Transverse colon (tissue), 4 donors: Measurements from ENCODE around the gene SPAG8. TPM values are rescaled to one million over a fixed set of nuclear protein-coding genes. Genes with fewer than 3 reads are reported as not detected.

Experiments used
- DNase-seq: peaks from one replicate; pipeline ENCODE4 v3.0.0-alpha.2; 2019
- H3K27ac ChIP-seq, 4 donors: fragments of 200-600 bp; sonication (generic); 2 replicates each; pipeline ENCODE4 v1.5.1; 2016 to 2018; ENCODE audit warnings: inconsistent platforms in 4 of 4
- H3K27me3 ChIP-seq: fragments of 200-600 bp; sonication (generic); 2 replicates; pipeline ENCODE4 v1.5.1; 2017; ENCODE audit warnings: inconsistent platforms
- H3K36me3 ChIP-seq, 4 donors: fragments of 200-600 bp; sonication (generic); 2 replicates each; pipeline ENCODE4 v1.5.1; 2017 to 2019; ENCODE audit warnings: inconsistent platforms in 4 of 4
- H3K4me1 ChIP-seq, 4 donors: fragments of 200-600 bp; sonication (generic); 2 replicates each; pipeline ENCODE4 v1.5.1; 2017 to 2020; ENCODE audit warnings: inconsistent platforms in 4 of 4
- H3K4me3 ChIP-seq, 4 donors: fragments of 200-600 bp; sonication (generic); 1 replicate in 1 of 4; 2 replicates in 3 of 4; pipeline versions ENCODE4 v1.5.1 to v1.6.1; 2017 to 2019; ENCODE audit warnings: inconsistent platforms in 4 of 4
- H3K9me3 ChIP-seq, 2 donors: fragments of 200-600 bp; sonication (generic); 2 replicates each; pipeline ENCODE4 v1.5.1; 2017 to 2019; ENCODE audit warnings: inconsistent platforms in 2 of 2
- EP300 ChIP-seq: sonication (generic); formaldehyde crosslinking; IDR thresholded peaks from one replicate; pipeline ENCODE4 v1.6.1; 2017; ENCODE audit warnings: antibody characterized with exemption, low read depth
- POLR2A ChIP-seq: fragments of 450-650 bp; IDR thresholded peaks from one replicate; pipeline ENCODE4 v1.6.1; 2016; ENCODE audit warnings: antibody characterized with exemption, mild to moderate bottlenecking, moderate library complexity
- POLR2AphosphoS5 ChIP-seq, 3 donors: sonication (generic); formaldehyde crosslinking; IDR thresholded peaks; one replicate each; pipeline ENCODE4 v1.6.1; 2016; ENCODE audit warnings: antibody characterized with exemption in 3 of 3
- WGBS, 2 donors: methylation state at CpG; one replicate each; pipeline ENCODE4 v1.1.5; 2018; ENCODE audit warnings: low coverage in 1 of 2; 5-methylcytosine and 5-hydroxymethylcytosine counted together
- in situ Hi-C, 4 donors: fragments of 200-750 bp; cut with MboI; loops; one replicate each; pipeline versions ENCODE4 v1.15.0 to v1.15.1; 2017; ENCODE audit warnings: low sequenced_read_pairs in 3 of 4, low pct_ligation_motif_present in 1 of 4, low pct_unique_long_range_greater_than_20kb in 1 of 4
- intact Hi-C: fragments of 100-400 bp; cut with DNase I; formaldehyde crosslinking; loops from one replicate; pipeline ENCODE4 v1.15.1; 2023; ENCODE audit warnings: low total_unique reads
- total RNA-seq, 4 donors: library from RNA; depleted of rRNA; stranded (reverse); fragments of >200 nt; gene quantifications; one replicate each; pipeline ENCODE4 v1.1.0, GENCODE V29; 2016
- TF ChIP-seq, protein P1 (sequence below), 5 experiments: fragments of 200-600 bp in 3 of 5; fragments of 450-650 bp in 2 of 5; sonication (generic) in 3 of 5; IDR thresholded peaks; 1 replicate in 2 of 5; 2 replicates in 3 of 5; pipeline ENCODE4 v1.5.1; 2016 to 2017; ENCODE audit warnings: antibody characterized with exemption in 5 of 5, inconsistent platforms in 3 of 5, mild to moderate bottlenecking in 2 of 5, moderate library complexity in 1 of 5

Gene SPAG8
- total RNA-seq, 4 donors from 2014 or later = 0.41 to 3.0 (median 1.9) TPM; not detected in 1

GRCh38 chr9:35858458-35858857, 46.4 kb upstream of the SPAG8 start:
- 60 to 73% methylated on average over 3 to 5 of the region's 5 CpGs for WGBS, 2 donors
- in situ Hi-C loops (no loop called here), intact Hi-C loops (no loop called here)
- H3K27ac ChIP-seq = no peak overlapping the region
- peaks cover 22% of the 10 kb centered on the region for H3K27me3 ChIP-seq
- H3K4me1 ChIP-seq = no peaks in the 10 kb centered on the region
- no peak for TF ChIP-seq POLR2AphosphoS5 (IDR thresholded peaks at IDR 0.05)
- no peak for TF ChIP-seq POLR2A
- TF ChIP-seq, protein P1, sequence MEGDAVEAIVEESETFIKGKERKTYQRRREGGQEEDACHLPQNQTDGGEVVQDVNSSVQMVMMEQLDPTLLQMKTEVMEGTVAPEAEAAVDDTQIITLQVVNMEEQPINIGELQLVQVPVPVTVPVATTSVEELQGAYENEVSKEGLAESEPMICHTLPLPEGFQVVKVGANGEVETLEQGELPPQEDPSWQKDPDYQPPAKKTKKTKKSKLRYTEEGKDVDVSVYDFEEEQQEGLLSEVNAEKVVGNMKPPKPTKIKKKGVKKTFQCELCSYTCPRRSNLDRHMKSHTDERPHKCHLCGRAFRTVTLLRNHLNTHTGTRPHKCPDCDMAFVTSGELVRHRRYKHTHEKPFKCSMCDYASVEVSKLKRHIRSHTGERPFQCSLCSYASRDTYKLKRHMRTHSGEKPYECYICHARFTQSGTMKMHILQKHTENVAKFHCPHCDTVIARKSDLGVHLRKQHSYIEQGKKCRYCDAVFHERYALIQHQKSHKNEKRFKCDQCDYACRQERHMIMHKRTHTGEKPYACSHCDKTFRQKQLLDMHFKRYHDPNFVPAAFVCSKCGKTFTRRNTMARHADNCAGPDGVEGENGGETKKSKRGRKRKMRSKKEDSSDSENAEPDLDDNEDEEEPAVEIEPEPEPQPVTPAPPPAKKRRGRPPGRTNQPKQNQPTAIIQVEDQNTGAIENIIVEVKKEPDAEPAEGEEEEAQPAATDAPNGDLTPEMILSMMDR (IDR thresholded peaks at IDR 0.05) = no peak
- no peak for TF ChIP-seq EP300
- no peaks in the 10 kb centered on the region for H3K9me3 ChIP-seq
- H3K36me3 ChIP-seq = no peaks in the 10 kb centered on the region
- no peak for DNase-seq
- no peak overlapping the region for H3K4me3 ChIP-seq

GRCh38 chr9:35856882-35857281, 44.8 kb upstream of the SPAG8 start:
- no peak for DNase-seq
- H3K9me3 ChIP-seq = no peaks in the 10 kb centered on the region
- no peak overlapping the region for H3K4me3 ChIP-seq
- in situ Hi-C loops (no loop called here), intact Hi-C loops (no loop called here)
- no peak overlapping the region for H3K27ac ChIP-seq
- peaks cover 11% of the 10 kb centered on the region for H3K27me3 ChIP-seq
- WGBS, 2 donors = 83% methylated on average over 5 of the region's 5 CpGs; no CpG with 5 or more reads in 1 of the 2 donors
- TF ChIP-seq EP300 (no peak), POLR2AphosphoS5 (IDR thresholded peaks at IDR 0.05) (no peak), POLR2A (no peak)
- TF ChIP-seq, protein P1 (IDR thresholded peaks at IDR 0.05) = no peak
- no peaks in the 10 kb centered on the region for H3K36me3 ChIP-seq
- H3K4me1 ChIP-seq = no peaks in the 10 kb centered on the region

- Histone ChIP-seq H3K9me3 (no peaks in the 10 kb centered on the region), H3K27ac (no peak overlapping the region), H3K4me3 (no peak overlapping the region), H3K4me1 (no peaks in the 10 kb centered on the region), H3K27me3 (peaks cover 6% of the 10 kb centered on the region), H3K36me3 (no peaks in the 10 kb centered on the region)
- 75 to 84% methylated on average over 3 of the region's 3 CpGs for WGBS, 2 donors
- intact Hi-C loops = no loop called here
- TF ChIP-seq POLR2A (no peak), POLR2AphosphoS5 (IDR thresholded peaks at IDR 0.05) (no peak), EP300 (no peak)
- TF ChIP-seq, protein P1 (IDR thresholded peaks at IDR 0.05) = no peak
- in situ Hi-C loops = no loop called here
- DNase-seq = no peak
Measured at GRCh38 chr9:35856206-35856605, 44.1 kb upstream of the SPAG8 start.

DNA sequence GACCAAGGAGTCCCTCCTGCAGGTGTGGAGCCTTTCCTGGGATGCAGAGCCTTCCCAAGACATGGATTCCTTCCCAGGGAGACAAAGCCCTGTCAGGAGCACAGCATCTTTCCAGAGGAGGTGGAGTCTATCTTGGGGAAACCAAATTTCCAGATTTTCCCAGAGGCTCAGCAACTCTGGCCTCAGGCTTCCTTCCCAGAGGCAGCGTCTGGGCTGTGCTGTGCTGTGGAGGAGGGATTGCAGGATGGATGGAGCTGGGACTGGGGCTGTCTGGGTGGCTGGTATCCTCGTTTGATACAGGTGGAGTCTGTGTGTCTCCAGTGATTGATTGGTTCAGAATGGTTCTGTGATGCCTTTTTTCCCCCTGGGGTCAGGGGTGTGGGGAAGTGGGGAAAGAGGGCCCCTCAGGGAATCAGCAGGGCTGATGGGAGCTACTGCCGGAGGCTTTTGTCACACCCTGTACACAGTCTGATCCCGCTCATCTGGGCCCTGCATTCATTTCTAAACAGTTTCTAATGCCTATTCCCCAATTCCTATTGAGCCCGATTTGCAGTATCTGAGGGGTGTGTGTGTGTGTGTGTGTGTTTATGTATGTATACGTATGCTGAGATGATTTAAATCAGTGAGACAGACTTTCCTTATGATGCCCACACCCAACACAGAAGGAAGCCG, 42.2 kb upstream of the SPAG8 start:
- no peak for DNase-seq
- 75 to 83% methylated on average over 2 to 7 of the region's 7 CpGs for whole genome bisulfite sequencing, 2 donors
- in situ Hi-C loops = no loop called here

More for the DNA sequence above, 42.2 kb upstream of the SPAG8 start:
- H3K4me1 ChIP-seq = no peaks in the 10 kb centered on the region
- H3K27me3 ChIP-seq = no peaks in the 10 kb centered on the region
- H3K36me3 ChIP-seq = no peaks in the 10 kb centered on the region
- intact Hi-C loops = no loop called here
- H3K4me3 ChIP-seq = no peak overlapping the region
- no peak overlapping the region for H3K27ac ChIP-seq
- no peaks in the 10 kb centered on the region for H3K9me3 ChIP-seq
- TF ChIP-seq EP300 = no peak
- TF ChIP-seq POLR2AphosphoS5 (IDR thresholded peaks at IDR 0.05) = no peak
- TF ChIP-seq POLR2A = no peak
- TF ChIP-seq, protein P1 (IDR thresholded peaks at IDR 0.05) = no peak
